ENCODE results near the gene ERC2.

Gene ERC2

DNA sequence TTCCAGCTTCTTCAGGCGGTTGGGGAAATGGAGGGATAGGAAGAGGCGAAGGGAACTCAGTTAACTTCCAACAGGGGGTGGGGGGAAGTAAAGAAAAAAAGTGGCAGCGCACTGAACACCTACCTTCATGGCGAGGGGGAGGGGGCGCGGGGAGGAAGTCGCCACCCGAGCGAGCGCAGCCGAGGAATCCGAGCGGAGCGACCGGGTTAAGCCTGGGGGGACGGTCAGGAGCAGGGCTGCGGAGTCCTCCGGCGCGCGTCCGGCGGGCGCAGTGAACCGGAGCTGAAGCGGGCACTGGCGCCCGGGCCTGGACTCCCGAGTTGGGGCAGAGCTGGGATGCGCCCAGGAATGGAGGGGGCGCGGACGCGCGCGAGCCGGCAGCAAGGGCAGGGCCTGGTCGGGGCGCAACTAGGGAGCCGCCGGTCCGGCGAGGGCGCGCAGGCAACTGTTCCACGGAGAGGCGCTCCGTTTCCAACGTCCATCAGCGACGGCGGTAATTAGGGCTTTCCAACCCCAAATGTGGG is 981.3 kb downstream of the ERC2 start, which contains the start of gene WNT5A (continued):
- TF ChIP-seq FEZF1 (tag by site-specific recombination; IDR thresholded peaks at IDR 0.05) = peak; percentile 56; the same call in 1 of the 2 replicates
- no peak for TF ChIP-seq ZNF792 (tag by site-specific recombination; IDR thresholded peaks at IDR 0.05)
- TF ChIP-seq, protein P1, sequence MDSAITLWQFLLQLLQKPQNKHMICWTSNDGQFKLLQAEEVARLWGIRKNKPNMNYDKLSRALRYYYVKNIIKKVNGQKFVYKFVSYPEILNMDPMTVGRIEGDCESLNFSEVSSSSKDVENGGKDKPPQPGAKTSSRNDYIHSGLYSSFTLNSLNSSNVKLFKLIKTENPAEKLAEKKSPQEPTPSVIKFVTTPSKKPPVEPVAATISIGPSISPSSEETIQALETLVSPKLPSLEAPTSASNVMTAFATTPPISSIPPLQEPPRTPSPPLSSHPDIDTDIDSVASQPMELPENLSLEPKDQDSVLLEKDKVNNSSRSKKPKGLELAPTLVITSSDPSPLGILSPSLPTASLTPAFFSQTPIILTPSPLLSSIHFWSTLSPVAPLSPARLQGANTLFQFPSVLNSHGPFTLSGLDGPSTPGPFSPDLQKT (IDR thresholded peaks at IDR 0.05; ENCODE audit: borderline replicate concordance, low read depth, low read length) = no peak
- TF ChIP-seq, protein P2, sequence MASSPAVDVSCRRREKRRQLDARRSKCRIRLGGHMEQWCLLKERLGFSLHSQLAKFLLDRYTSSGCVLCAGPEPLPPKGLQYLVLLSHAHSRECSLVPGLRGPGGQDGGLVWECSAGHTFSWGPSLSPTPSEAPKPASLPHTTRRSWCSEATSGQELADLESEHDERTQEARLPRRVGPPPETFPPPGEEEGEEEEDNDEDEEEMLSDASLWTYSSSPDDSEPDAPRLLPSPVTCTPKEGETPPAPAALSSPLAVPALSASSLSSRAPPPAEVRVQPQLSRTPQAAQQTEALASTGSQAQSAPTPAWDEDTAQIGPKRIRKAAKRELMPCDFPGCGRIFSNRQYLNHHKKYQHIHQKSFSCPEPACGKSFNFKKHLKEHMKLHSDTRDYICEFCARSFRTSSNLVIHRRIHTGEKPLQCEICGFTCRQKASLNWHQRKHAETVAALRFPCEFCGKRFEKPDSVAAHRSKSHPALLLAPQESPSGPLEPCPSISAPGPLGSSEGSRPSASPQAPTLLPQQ (tag by site-specific recombination; IDR thresholded peaks at IDR 0.05) = no peak
- TF ChIP-seq ZNF157 (tag by site-specific recombination; IDR thresholded peaks at IDR 0.05) = no peak
- no peak for TF ChIP-seq ZNF24 (tag by site-specific recombination; IDR thresholded peaks at IDR 0.05)
- TF ChIP-seq ZNF596 (tag by site-specific recombination; IDR thresholded peaks at IDR 0.05) = peak; percentile 31; the same call in 1 of the 2 replicates
- peak; percentile 62 for TF ChIP-seq ZNF600 (tag by site-specific recombination; IDR thresholded peaks at IDR 0.05)
- TF ChIP-seq ZNF837 (tag by site-specific recombination; IDR thresholded peaks at IDR 0.05) = no peak
- TF ChIP-seq, protein P3, sequence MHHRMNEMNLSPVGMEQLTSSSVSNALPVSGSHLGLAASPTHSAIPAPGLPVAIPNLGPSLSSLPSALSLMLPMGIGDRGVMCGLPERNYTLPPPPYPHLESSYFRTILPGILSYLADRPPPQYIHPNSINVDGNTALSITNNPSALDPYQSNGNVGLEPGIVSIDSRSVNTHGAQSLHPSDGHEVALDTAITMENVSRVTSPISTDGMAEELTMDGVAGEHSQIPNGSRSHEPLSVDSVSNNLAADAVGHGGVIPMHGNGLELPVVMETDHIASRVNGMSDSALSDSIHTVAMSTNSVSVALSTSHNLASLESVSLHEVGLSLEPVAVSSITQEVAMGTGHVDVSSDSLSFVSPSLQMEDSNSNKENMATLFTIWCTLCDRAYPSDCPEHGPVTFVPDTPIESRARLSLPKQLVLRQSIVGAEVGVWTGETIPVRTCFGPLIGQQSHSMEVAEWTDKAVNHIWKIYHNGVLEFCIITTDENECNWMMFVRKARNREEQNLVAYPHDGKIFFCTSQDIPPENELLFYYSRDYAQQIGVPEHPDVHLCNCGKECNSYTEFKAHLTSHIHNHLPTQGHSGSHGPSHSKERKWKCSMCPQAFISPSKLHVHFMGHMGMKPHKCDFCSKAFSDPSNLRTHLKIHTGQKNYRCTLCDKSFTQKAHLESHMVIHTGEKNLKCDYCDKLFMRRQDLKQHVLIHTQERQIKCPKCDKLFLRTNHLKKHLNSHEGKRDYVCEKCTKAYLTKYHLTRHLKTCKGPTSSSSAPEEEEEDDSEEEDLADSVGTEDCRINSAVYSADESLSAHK (tag by site-specific recombination; IDR thresholded peaks at IDR 0.05) = no peak
- TF ChIP-seq, protein P4, sequence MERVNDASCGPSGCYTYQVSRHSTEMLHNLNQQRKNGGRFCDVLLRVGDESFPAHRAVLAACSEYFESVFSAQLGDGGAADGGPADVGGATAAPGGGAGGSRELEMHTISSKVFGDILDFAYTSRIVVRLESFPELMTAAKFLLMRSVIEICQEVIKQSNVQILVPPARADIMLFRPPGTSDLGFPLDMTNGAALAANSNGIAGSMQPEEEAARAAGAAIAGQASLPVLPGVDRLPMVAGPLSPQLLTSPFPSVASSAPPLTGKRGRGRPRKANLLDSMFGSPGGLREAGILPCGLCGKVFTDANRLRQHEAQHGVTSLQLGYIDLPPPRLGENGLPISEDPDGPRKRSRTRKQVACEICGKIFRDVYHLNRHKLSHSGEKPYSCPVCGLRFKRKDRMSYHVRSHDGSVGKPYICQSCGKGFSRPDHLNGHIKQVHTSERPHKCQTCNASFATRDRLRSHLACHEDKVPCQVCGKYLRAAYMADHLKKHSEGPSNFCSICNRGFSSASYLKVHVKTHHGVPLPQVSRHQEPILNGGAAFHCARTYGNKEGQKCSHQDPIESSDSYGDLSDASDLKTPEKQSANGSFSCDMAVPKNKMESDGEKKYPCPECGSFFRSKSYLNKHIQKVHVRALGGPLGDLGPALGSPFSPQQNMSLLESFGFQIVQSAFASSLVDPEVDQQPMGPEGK (tag by site-specific recombination; IDR thresholded peaks at IDR 0.05) = peak; percentile 47
- no peak for TF ChIP-seq ZNF114 (tag by site-specific recombination; IDR thresholded peaks at IDR 0.05)
- no peak; the same call in 1 of the 2 replicates for TF ChIP-seq IKZF3 (tag by site-specific recombination; IDR thresholded peaks at IDR 0.05)
- TF ChIP-seq ZNF239 (tag by site-specific recombination; IDR thresholded peaks at IDR 0.05) = no peak
- TF ChIP-seq KLF9 (tag by site-specific recombination; IDR thresholded peaks at IDR 0.05; ENCODE audit: low read depth) = no peak; the same call in 1 of the 2 replicates
- TF ChIP-seq BCL11B (tag by site-specific recombination; IDR thresholded peaks at IDR 0.05; ENCODE audit: low read depth) = no peak
- no peak for TF ChIP-seq ZNF132 (tag by site-specific recombination; IDR thresholded peaks at IDR 0.05; ENCODE audit: borderline replicate concordance)
- no peak for TF ChIP-seq ZNF211 (tag by site-specific recombination; IDR thresholded peaks at IDR 0.05; ENCODE audit: low read depth)
- TF ChIP-seq, protein P5, sequence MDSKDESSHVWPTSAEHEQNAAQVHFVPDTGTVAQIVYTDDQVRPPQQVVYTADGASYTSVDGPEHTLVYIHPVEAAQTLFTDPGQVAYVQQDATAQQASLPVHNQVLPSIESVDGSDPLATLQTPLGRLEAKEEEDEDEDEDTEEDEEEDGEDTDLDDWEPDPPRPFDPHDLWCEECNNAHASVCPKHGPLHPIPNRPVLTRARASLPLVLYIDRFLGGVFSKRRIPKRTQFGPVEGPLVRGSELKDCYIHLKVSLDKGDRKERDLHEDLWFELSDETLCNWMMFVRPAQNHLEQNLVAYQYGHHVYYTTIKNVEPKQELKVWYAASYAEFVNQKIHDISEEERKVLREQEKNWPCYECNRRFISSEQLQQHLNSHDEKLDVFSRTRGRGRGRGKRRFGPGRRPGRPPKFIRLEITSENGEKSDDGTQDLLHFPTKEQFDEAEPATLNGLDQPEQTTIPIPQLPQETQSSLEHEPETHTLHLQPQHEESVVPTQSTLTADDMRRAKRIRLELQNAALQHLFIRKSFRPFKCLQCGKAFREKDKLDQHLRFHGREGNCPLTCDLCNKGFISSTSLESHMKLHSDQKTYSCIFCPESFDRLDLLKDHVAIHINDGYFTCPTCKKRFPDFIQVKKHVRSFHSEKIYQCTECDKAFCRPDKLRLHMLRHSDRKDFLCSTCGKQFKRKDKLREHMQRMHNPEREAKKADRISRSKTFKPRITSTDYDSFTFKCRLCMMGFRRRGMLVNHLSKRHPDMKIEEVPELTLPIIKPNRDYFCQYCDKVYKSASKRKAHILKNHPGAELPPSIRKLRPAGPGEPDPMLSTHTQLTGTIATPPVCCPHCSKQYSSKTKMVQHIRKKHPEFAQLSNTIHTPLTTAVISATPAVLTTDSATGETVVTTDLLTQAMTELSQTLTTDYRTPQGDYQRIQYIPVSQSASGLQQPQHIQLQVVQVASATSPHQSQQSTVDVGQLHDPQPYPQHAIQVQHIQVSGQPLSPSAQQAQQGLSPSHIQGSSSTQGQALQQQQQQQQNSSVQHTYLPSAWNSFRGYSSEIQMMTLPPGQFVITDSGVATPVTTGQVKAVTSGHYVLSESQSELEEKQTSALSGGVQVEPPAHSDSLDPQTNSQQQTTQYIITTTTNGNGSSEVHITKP (tag by site-specific recombination; IDR thresholded peaks at IDR 0.05) = no peak
- TF ChIP-seq ZNF629 (tag by site-specific recombination; IDR thresholded peaks at IDR 0.05) = no peak
- no peak for TF ChIP-seq ZNF544 (tag by site-specific recombination; IDR thresholded peaks at IDR 0.05)
- no peak for TF ChIP-seq ZNF169 (tag by site-specific recombination; IDR thresholded peaks at IDR 0.05)
- peak; percentile 34; the same call in 1 of the 2 replicates for TF ChIP-seq ZNF341 (tag by site-specific recombination; IDR thresholded peaks at IDR 0.05; ENCODE audit: low read depth)
- TF ChIP-seq, protein P6, sequence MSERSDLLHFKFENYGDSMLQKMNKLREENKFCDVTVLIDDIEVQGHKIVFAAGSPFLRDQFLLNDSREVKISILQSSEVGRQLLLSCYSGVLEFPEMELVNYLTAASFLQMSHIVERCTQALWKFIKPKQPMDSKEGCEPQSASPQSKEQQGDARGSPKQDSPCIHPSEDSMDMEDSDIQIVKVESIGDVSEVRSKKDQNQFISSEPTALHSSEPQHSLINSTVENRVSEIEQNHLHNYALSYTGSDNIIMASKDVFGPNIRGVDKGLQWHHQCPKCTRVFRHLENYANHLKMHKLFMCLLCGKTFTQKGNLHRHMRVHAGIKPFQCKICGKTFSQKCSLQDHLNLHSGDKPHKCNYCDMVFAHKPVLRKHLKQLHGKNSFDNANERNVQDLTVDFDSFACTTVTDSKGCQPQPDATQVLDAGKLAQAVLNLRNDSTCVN (tag by site-specific recombination; optimal IDR thresholded peaks at IDR 0.05) = peak; percentile 96
- no peak for TF ChIP-seq SETDB1 (IDR thresholded peaks at IDR 0.05; ENCODE audit: insufficient read length, low read length)
- TF ChIP-seq TCF7L2 (IDR thresholded peaks at IDR 0.05; ENCODE audit: borderline replicate concordance, low read depth, low read length) = no peak
- TF ChIP-seq ZNF426 (tag by site-specific recombination; IDR thresholded peaks at IDR 0.05) = no peak
- TF ChIP-seq SP2 (tag by site-specific recombination; IDR thresholded peaks at IDR 0.05) = peak; percentile 46
- TF ChIP-seq ZSCAN16 (tag by site-specific recombination; IDR thresholded peaks at IDR 0.05) = no peak; the same call in 1 of the 2 replicates

Measured in HEK293 (cell line).